SK-N-MC (cell line): ENCODE results near the gene TFF2.

Experiments
- EZH2 ChIP-seq: fragments of 200-600 bp; sonication (generic); IDR thresholded peaks from one replicate; pipeline ENCODE4 v1.6.1; 2017; ENCODE audit warnings: antibody characterized with exemption
- FOXP2 ChIP-seq: optimal IDR thresholded peaks from 2 replicates; pipeline ENCODE3; 2011; ENCODE audit warnings: mild to moderate bottlenecking, moderate library complexity; ENCODE audit not compliant: insufficient read depth; ENCODE audit errors: extremely low read length, control extremely low read depth
- POLR2AphosphoS5 ChIP-seq: IDR thresholded peaks from 2 replicates; pipeline ENCODE4 v1.6.1; 2012; ENCODE audit warnings: mild to moderate bottlenecking, low read depth, low read length, borderline replicate concordance

DNA sequence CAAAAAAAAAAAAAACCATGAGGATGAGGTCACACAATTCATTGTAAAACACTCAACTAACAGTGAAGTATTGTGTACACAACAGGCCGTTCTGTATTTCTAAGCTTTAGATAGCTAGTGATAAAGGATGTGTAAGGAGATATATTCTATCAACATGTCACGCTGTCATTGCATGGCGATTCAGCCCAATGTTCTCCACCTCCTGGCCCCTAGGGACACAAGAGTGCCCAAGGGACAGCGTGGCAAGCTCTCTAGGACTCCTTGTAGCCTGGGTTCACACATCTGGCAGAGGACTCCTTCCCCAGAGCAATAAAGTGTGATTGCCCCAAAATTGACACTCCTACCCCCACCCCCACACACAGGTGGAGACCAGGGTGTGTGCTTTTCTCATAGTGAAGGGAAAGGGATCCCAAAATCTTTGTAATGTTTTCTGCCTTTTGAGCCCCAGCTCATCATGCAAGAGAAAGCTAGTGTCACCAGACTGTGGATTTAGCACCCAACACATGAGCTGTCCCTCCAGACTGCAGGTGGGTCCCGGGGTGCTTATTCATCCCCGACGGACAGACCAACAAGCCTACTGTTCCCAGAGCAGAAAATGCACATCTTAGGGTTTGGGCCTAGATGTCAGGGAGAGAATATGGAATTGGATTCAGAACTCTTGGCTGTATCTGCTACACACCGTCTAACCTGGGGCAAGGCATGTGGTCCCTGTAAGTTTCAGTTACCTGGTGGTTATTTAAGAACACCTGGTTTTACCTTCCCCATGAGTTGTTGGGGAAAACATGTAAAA, 33.6 kb upstream of the TFF2 start:
- no peak for TF ChIP-seq EZH2
- no peak for TF ChIP-seq POLR2AphosphoS5
- no peak for TF ChIP-seq FOXP2
